ENCODE measurements around the gene RBM4B. TPM values are rescaled to one million over a fixed set of nuclear protein-coding genes. Genes with fewer than 3 reads are reported as not detected.

RBM4B gene
- total and polyA plus RNA-seq, 4 donors, result 9.4 to 33.9 (median 11.1) TPM

DNA sequence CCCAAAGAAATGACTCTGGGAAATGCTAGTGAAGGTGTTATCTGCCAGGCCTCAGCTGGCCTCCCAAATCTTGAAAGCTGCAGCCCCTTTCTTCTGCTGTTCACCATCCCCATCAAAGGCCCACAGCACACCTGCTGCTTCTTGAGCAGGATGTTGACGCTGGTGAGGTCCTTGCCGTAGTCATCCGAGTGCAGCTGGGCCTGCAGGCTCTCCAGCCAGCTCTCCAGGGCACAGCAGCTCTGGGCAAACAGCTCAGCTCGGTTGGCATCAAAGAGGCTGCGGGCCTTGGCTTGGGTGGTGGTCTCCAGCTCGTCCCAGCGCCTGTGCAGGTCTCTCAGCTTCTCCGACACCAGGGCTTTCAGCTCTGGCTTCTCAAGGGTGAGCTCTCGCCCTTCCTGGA, 18.5 kb upstream of the RBM4B start:
- Histone ChIP-seq H3K9me3 (ENCODE audit: control insufficient read depth in 4 of 4, insufficient read depth in 3 of 4, low read length in 3 of 4) (peaks cover 0 to 2% (median 0%) of the 10 kb centered on the region in 4 donors), H3K9ac (ENCODE audit: insufficient read depth in 1 of 2, low read length in 2 of 2) (no peak overlapping the region), H3K36me3 (ENCODE audit: control insufficient read depth in 4 of 4, insufficient read depth in 4 of 4, low read length in 4 of 4) (no peaks in the 10 kb centered on the region), H3K27me3 (ENCODE audit: control insufficient read depth in 3 of 3, insufficient read depth in 3 of 3, low read length in 2 of 3) (no peaks in the 10 kb centered on the region), H3K27ac (ENCODE audit: low read depth in 1 of 2, low read length in 1 of 2) (no peak overlapping the region), H3K4me3 (no peak overlapping the region), H3K4me1 (ENCODE audit: control insufficient read depth in 5 of 5, insufficient read depth in 5 of 5, low read length in 5 of 5) (no peaks in the 10 kb centered on the region)
- TF ChIP-seq, protein P1, sequence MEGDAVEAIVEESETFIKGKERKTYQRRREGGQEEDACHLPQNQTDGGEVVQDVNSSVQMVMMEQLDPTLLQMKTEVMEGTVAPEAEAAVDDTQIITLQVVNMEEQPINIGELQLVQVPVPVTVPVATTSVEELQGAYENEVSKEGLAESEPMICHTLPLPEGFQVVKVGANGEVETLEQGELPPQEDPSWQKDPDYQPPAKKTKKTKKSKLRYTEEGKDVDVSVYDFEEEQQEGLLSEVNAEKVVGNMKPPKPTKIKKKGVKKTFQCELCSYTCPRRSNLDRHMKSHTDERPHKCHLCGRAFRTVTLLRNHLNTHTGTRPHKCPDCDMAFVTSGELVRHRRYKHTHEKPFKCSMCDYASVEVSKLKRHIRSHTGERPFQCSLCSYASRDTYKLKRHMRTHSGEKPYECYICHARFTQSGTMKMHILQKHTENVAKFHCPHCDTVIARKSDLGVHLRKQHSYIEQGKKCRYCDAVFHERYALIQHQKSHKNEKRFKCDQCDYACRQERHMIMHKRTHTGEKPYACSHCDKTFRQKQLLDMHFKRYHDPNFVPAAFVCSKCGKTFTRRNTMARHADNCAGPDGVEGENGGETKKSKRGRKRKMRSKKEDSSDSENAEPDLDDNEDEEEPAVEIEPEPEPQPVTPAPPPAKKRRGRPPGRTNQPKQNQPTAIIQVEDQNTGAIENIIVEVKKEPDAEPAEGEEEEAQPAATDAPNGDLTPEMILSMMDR (IDR thresholded peaks at IDR 0.05; ENCODE audit: control extremely low read depth, extremely low read depth), result no peak
- WGBS, 2 donors, result 91 to 95% methylated on average over 9 of the region's 9 CpGs
- DNase-seq (no peak), ATAC-seq (ENCODE audit: insufficient read depth, low FRiP score) (no peak)

DNA sequence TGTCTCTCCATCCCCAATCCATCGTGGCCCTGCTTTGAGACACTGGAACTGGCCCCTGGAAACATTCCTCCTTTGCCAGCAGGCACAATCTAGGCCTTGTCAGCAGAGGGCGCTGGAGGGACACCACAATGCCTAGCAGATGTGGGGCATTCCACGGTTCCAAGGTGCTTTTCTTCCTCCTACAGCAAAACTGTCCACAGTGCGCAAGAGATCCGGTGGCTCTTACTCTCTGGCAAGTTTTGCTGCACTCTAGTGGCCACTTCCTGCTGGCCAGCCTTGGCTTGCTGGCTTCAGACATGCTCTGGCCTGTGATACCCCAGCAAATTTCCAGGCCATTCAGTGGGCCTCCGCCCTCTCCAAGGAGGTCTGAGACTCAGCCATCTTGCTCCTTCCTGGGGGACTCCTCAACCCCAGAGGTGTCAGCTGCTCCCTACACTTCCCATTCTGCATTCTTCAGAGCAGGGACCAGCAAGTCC, 17.1 kb upstream of the RBM4B start:
- no peak overlapping the region for H3K9ac ChIP-seq (ENCODE audit: insufficient read depth in 1 of 2, low read length in 2 of 2)
- no peak overlapping the region for H3K4me3 ChIP-seq
- H3K9me3 ChIP-seq (ENCODE audit: control insufficient read depth in 4 of 4, insufficient read depth in 3 of 4, low read length in 3 of 4), result no peaks in the 10 kb centered on the region
- H3K27me3 ChIP-seq (ENCODE audit: control insufficient read depth in 3 of 3, insufficient read depth in 3 of 3, low read length in 2 of 3), result no peaks in the 10 kb centered on the region
- ATAC-seq (ENCODE audit: insufficient read depth, low FRiP score) (peak; percentile 91), DNase-seq (peak; percentile 85 to 88 (median 86))
- H3K36me3 ChIP-seq (ENCODE audit: control insufficient read depth in 4 of 4, insufficient read depth in 4 of 4, low read length in 4 of 4), result no peaks in the 10 kb centered on the region
- TF ChIP-seq, protein P1 (IDR thresholded peaks at IDR 0.05; ENCODE audit: control extremely low read depth, extremely low read depth), result peak; percentile 91
- WGBS, 2 donors, result 17 to 18% methylated on average over 6 of the region's 6 CpGs
- H3K4me1 ChIP-seq (ENCODE audit: control insufficient read depth in 5 of 5, insufficient read depth in 5 of 5, low read length in 5 of 5), result no peaks in the 10 kb centered on the region
- no peak overlapping the region for H3K27ac ChIP-seq (ENCODE audit: low read depth in 1 of 2, low read length in 1 of 2)

DNA sequence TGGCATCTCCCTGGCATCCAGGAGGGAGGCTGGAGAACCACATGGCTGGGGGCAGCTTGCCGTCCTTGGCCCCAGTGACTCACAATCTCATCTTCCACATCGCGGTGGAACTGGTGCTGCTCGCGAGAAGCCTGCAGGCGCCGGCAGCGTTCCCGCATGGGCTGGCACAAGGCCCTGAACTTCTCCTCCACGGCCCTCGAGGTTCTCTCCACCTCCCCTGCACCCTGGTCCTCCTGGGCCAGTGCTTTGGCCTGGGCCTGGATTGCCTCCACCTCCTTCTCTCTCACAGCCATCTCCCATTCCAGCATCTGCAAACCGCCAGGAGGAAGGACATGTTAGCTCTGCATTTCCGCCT, 16.3 kb upstream of the RBM4B start:
- TF ChIP-seq, protein P1 (IDR thresholded peaks at IDR 0.05; ENCODE audit: control extremely low read depth, extremely low read depth), result no peak
- Histone ChIP-seq H3K36me3 (ENCODE audit: control insufficient read depth in 4 of 4, insufficient read depth in 4 of 4, low read length in 4 of 4) (no peaks in the 10 kb centered on the region), H3K9me3 (ENCODE audit: control insufficient read depth in 4 of 4, insufficient read depth in 3 of 4, low read length in 3 of 4) (no peaks in the 10 kb centered on the region), H3K27me3 (ENCODE audit: control insufficient read depth in 3 of 3, insufficient read depth in 3 of 3, low read length in 2 of 3) (no peaks in the 10 kb centered on the region), H3K4me3 (no peak overlapping the region), H3K9ac (ENCODE audit: insufficient read depth in 1 of 2, low read length in 2 of 2) (no peak overlapping the region), H3K4me1 (ENCODE audit: control insufficient read depth in 5 of 5, insufficient read depth in 5 of 5, low read length in 5 of 5) (peaks cover 0 to under 1% (median 0%) of the 10 kb centered on the region in 5 donors), H3K27ac (ENCODE audit: low read depth in 1 of 2, low read length in 1 of 2) (no peak overlapping the region)
- ATAC-seq (ENCODE audit: insufficient read depth, low FRiP score), result no peak
- DNase-seq, result no peak
- 94 to 96% methylated on average over 13 of the region's 13 CpGs for WGBS, 2 donors

Data from lung (tissue), 12 donors.